Retina (tissue), 1 donor: Measurements from ENCODE around the gene SLC16A9.
A peak's percentile ranks its signal among the peaks of the same experiment; 100 is the strongest.

Source experiments
- DNase-seq: peaks from one replicate; pipeline ENCODE4 v3.0.0-alpha.2; 2016

SLC16A9 gene

GRCh38 chr10:59625721-59626522, 83.7 kb downstream of the SLC16A9 start:
- DNase-seq: peak; percentile 89

DNA sequence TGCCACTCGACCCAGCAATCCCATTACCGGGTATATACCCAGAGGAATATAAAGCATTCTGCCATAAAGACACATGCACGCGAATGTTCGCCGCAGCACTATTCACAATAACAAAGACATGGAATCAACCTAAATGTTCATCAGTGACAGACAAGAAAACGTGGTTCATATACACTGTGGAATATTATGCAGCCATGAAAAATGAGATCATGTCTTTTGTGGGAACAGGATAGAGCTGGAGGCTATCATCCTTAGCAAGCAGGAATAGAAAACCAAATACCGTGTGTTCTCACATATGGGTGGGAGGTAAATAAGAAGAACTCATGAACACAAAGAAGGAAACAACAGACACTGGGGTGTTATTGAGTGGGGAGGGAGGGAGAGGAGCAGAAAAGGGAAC, 84.7 kb downstream of the SLC16A9 start:
- DNase-seq: no peak

DNA sequence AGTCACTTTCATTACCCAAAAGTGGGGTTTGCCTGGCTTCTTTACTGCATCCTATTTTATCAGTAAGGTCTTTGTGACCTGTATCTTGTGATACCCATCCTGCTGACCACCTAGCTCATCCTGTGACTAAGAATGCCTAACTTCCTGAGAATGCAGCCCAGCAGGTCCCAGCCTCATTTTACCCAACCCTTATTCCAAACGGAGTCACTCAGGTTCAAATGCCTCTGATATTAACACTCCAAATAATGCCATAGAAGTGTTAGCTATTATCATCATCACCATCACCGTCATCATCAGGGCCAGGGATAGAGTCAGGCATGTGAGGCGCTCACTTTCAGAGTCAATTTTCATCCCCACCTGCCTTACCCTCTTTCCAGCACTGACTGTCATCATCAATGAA, 85.5 kb downstream of the SLC16A9 start:
- DNase-seq: no peak

GRCh38 chr10:59623133-59624121, 86.2 kb downstream of the SLC16A9 start:
- DNase-seq: no peak

- DNase-seq: peak; percentile 84
Measured at GRCh38 chr10:59622320-59623132, 87.1 kb downstream of the SLC16A9 start.

DNA sequence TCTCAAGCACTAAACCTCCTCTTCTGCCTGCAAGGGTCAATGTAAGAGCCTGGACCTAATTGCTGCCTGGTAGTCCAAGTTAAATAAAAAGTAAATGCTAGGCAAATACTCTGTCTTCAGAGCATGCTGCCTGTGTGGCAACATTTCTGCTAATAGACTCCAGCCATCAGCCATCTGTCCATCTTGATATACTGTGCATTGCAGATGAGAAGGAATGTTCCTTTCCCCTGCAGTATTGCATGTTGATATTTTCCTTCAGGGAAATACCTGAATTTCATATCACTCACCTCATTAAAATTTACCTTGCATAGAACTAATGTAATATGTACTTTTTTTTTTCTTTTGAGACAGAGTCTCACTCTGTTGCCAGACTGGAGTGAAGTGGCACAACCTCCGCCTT, 87.9 kb downstream of the SLC16A9 start:
- DNase-seq: no peak

- no peak for DNase-seq
Measured at GRCh38 chr10:59618666-59619065, 91.0 kb downstream of the SLC16A9 start.

GRCh38 chr10:59617996-59618395, 91.7 kb downstream of the SLC16A9 start:
- DNase-seq: no peak

- DNase-seq: no peak
Measured at GRCh38 chr10:59611048-59611447, 98.6 kb downstream of the SLC16A9 start.

- no peak for DNase-seq
Measured at GRCh38 chr10:59607970-59608369, 101.7 kb downstream of the SLC16A9 start.

- no peak for DNase-seq
Measured at GRCh38 chr10:59606551-59606961, 103.1 kb downstream of the SLC16A9 start.

GRCh38 chr10:59601985-59602384, 107.7 kb downstream of the SLC16A9 start:
- no peak for DNase-seq
